ENCODE data around the gene GPRC5B.

GPRC5B gene

DNA sequence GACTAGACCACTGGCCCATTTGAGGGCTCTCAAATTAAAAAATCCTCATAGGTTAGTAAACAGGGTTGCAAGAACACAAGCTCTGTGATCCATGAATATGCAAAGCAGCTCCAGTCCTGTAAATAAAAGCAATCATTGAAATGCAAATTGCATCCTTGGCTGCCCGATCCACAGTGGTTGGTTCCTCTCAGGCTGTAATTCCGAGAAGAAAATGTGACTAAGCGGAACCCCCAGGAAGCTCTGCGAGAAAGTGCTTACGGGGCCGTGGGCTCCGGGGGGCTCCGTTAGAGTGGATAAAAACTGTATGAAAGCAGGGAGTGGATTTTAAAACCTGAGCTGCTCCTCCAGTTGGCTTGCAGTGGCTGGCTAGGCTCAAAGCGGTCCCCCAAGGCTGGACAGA, 2.5 kb downstream of the GPRC5B start:
- POLR2A ChIA-PET: no interaction called here
- no peak for TF ChIP-seq CTCF (IDR thresholded peaks at IDR 0.05; ENCODE audit: control extremely low read depth, extremely low read depth, low read depth, missing control alignments)
- DNase-seq (ENCODE audit: extremely low spot score): no peak
- CTCF ChIA-PET: interaction anchor here (1.6 kb wide), 1 partner anchor 326 kb away, joined by 5 read pairs; the partner anchor contains the start of gene VPS35L

DNA sequence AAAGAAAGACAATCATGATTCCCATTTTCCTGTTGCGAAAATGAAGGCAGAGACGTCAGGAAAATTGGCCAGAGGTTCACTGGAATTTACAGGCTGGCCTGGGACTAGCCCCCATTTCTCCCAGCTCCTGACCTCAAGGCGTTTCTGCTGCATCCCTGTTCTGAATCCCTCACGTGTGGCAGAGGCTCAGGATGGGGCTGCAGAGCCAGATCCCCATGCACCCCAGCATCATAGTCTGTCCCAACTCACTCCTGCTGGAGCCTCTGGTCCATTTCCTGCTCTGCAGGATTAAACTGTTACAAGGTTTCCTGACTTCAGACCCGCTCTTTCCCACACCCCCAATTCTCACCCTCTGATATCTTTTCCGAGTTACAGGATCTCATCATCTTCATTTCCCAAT, 2.9 kb downstream of the GPRC5B start:
- CTCF ChIA-PET: interaction anchor here (1.6 kb wide), 1 partner anchor 326 kb away, joined by 5 read pairs; the partner anchor contains the start of gene VPS35L
- DNase-seq (ENCODE audit: extremely low spot score): no peak
- no peak for TF ChIP-seq CTCF (IDR thresholded peaks at IDR 0.05; ENCODE audit: control extremely low read depth, extremely low read depth, low read depth, missing control alignments)
- POLR2A ChIA-PET: no interaction called here

DNA sequence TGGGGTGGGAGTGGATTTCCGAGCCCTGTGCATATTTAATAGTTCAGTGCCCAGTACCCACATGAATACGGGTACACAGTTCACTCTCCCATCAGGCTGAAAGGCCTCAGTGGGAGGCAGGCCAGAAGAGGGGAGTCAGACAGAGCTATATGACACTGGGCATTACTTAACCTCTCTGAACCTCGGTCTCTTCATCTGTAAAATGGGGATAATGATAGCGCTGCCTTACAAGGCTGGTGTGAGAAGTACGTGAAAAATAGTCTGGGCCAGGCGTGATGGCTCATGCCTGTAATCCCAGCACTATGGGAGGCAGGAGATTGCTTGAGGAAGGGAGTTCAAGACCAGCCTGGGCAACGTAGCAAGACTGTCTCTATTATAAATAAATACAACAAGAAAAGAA, 3.6 kb downstream of the GPRC5B start:
- DNase-seq (ENCODE audit: extremely low spot score): no peak
- ChIA-PET CTCF (no interaction called here), POLR2A (no interaction called here)
- TF ChIP-seq CTCF (IDR thresholded peaks at IDR 0.05; ENCODE audit: control extremely low read depth, extremely low read depth, low read depth, missing control alignments): no peak

GRCh38 chr16:19879241-19879792, 5.3 kb downstream of the GPRC5B start:
- DNase-seq (ENCODE audit: extremely low spot score): no peak
- TF ChIP-seq CTCF (IDR thresholded peaks at IDR 0.05; ENCODE audit: control extremely low read depth, extremely low read depth, low read depth, missing control alignments): no peak
- ChIA-PET CTCF (interaction anchor here (1.3 to 2.1 kb wide), 3 partner anchors 16 to 29 kb away, joined by 3 to 4 read pairs (median 4); no protein-coding TSS in a partner anchor), POLR2A (no interaction called here)

GRCh38 chr16:19878757-19879156, 5.9 kb downstream of the GPRC5B start:
- TF ChIP-seq CTCF (IDR thresholded peaks at IDR 0.05; ENCODE audit: control extremely low read depth, extremely low read depth, low read depth, missing control alignments): no peak
- CTCF ChIA-PET: interaction anchor here (1.3 to 2.1 kb wide), 2 partner anchors 16 to 29 kb away, joined by 4 read pairs; no protein-coding TSS in a partner anchor
- no peak for DNase-seq (ENCODE audit: extremely low spot score)
- POLR2A ChIA-PET: no interaction called here

GRCh38 chr16:19876501-19877059, 8.1 kb downstream of the GPRC5B start:
- no peak for TF ChIP-seq CTCF (IDR thresholded peaks at IDR 0.05; ENCODE audit: control extremely low read depth, extremely low read depth, low read depth, missing control alignments)
- no peak for DNase-seq (ENCODE audit: extremely low spot score)
- POLR2A ChIA-PET: no interaction called here
- CTCF ChIA-PET: interaction anchor here (1.2 to 1.7 kb wide), 3 partner anchors 10 to 275 kb away, joined by 3 to 7 read pairs (median 5); no protein-coding TSS in a partner anchor

Data from GM10248 (cell line).